ENCODE results near the gene PCBP4.
"Not testable (repeated sequence)": the region's sequence is repeated elsewhere in the genome, so short reads cannot be mapped to it uniquely, and the experiment has no call there.

The PCBP4 gene

DNA sequence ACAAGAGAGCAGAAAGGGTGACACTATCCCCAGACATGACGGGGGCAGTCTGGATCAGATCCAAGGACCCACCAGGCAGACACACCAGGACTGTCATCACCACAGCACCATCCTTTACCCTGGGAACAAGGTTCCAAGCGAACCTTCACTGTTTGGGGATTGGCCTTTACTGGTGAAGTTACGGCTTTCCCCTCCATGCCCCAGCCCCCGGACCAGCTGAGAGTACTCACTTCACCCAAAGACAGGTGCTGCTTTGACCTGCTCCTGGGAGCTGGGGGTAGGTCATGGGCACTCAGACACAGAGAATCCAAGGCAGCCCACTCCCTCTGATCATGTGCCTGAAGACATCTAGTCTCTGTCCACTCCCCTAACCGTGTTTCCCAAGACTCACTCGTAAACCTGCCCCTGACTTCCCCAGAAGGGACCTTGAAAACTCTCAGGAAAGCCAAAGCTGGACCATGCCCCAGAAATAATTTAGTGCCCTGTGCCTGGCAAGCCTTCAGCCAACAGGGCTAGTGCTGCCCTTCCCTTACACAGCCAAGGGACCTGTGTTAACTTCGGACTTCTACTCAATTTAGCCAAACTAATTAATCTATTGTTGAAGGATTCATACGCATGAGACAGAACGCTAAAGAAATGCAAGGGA lies 28.4 kb downstream of the PCBP4 start:
- no peak for DNase-seq (ENCODE audit: low spot score)

DNA sequence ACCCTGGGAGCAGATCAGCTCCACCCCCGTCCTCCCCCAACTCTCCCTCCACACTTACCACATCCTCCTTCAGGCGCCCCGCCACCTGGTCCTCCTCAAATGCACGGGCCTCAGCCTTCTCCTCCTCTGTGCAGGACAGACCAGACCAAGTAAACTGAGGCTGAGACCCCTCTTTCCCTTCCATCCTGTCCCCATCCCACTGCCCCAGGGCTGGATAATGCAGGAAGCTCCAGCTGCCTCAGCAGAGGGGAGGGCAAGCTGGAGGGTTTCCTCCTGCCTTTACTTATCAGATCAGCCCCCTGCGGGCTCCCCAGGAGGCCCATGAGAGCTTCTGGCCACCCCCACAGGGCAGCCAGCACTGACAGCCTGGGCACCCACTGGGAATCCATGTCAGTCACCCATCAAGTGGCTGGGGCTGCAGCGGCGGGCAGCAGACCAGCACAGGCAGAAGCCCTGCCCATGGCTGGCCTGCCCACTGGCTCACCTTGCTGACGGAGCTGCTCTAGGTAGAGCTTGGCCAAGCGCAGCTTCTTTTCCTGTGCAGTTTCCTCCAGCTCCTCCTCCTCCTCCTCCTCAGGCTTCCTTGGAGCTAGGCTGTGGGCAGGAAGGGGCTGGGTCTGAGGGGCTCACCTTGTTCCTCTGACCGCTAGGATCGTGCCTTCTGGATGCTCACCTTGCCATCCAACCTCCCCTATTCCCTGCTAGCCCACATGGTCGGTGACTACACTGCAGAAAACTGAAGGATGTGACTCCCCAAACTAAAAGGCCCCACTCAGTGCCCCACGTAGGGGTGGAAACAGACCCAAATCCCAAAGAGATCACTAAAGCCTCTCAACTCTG lies 29.4 kb downstream of the PCBP4 start:
- no peak for DNase-seq (ENCODE audit: low spot score)

DNA sequence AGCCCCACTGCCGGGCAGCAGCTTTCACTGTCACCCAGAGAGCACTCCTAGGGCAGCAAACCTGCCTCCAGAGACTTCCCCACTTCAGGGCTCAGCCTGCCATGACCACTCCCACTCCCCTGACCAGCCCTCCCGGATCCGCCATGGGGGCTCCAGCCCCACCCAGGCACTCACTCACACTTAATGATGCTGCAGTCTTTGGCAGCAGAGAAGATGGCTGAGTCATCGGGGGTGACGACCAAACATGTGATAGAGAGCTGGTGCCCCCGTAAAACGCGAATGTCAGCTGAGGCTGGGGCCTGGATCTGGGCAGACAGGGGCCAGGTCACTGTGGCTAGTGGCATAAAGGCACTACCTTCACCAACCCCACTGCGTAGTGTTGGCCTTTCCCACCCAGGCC lies 30.2 kb downstream of the PCBP4 start:
- DNase-seq (ENCODE audit: low spot score): no peak

DNA sequence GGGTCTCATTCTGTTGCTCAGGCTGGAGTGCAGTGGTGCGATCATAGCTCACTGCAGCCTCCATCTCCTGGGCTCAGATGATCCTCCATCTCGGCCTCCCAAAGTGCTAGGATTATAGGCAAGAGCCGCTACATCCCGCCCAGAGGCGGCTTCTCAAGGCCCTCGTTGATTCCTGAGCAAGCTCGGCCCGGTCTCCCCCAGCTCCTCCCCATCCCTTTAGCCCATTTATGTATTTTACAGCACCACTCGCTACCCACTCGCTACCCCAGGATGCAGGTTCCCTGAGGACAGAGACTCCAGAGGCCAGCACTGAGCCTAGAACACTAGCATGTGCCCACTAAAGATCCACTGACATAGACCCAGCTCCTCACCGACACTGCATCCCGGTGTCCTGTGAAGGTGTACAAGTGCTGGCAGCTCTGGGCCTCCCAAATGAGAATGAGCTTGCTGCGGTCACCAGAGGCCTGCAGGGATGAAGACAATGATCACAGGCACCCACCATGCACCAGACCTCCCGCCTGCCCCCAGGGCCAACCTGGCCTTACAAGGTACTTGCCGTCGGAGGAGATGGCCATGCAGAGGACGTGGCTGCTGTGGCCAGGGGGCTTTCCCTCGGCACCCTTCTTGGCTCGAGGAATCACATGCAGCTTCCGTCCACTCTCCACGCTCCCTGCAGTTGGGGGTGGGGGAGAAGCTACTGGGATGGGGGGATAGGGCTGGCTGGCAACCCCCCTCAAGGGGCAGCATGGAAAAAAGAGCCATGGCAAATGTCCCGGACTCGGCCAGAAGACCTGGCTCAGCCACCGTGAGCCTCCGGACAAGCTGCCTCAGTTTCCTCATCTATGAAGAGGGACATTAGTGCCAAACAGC lies 31.1 kb downstream of the PCBP4 start:
- DNase-seq (ENCODE audit: low spot score): no peak

DNA sequence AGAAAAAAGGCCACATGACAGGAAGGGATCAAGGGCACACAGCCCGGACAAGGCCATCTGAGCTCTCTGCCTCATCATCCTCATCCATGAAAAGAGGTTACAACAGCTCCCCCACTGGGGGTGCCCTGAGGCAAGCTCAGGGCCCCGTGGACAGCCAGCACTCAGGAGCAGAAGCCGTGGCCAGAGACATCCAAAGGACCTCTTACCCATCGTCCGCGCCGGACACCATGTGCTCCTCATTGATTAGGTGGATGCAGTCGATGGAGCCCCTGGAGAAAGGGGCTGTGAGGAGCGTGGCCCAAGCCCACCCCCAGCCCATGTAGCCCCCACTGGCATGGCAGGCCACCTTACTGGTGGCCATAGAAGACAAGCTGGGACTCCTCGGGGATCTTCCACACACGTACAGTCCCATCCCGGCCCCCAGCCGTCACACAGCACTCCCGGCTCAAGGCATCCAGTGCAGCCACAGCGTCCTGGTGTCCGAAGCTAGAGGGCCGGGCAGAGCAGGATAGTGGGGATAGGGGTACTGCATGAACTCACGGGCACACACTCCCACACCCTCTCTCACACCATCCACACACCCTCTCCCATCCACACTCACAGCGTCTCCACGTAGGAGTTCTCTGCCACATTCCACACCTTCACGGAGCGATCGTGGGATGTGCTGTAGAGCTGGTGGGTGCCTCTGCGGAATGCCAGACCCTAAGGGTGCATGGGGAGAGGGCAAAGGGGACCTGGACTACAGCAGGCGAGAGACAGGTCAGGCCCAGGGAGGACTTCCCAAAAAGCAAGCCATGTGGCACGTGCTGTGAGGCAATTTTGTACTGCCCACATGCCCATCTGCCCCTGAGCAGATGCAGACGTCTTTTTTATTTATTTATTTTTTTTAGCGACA lies 32.0 kb downstream of the PCBP4 start:
- DNase-seq (ENCODE audit: low spot score): no peak

DNA sequence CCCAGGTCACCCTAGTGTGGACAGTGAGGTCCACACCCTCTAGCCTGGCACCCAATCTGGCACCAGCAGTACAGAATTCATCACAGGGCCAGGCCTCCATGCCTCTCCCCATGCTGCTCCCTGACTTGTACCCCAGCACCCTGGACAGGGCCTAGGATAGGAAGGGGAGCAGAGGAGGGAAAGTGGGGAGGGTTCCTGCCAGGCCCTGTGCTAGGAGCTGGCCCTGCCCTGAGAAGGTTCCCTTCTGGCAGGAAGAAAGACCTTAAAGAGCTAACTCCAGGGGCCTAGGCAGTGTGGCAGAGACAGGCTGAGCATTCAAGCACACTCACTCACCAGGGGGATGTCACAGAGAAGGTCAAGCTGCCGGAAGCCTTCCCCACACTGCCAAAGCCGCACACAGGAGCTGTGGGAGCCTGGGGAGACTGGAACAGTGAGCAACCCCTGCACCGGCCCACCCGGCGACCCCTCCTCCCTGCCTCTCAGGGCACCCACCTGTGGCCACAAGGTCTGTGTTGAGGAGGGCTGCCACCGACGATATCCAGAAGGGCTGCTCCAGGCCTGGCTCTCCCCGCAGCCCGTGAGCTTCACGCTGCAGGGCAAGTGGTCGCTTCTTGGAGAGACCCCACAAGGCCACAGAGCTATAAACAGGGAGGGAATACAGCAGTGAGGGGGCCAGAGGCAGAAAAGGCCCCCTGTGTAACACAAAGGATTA lies 33.0 kb downstream of the PCBP4 start:
- DNase-seq (ENCODE audit: low spot score): no peak

DNA sequence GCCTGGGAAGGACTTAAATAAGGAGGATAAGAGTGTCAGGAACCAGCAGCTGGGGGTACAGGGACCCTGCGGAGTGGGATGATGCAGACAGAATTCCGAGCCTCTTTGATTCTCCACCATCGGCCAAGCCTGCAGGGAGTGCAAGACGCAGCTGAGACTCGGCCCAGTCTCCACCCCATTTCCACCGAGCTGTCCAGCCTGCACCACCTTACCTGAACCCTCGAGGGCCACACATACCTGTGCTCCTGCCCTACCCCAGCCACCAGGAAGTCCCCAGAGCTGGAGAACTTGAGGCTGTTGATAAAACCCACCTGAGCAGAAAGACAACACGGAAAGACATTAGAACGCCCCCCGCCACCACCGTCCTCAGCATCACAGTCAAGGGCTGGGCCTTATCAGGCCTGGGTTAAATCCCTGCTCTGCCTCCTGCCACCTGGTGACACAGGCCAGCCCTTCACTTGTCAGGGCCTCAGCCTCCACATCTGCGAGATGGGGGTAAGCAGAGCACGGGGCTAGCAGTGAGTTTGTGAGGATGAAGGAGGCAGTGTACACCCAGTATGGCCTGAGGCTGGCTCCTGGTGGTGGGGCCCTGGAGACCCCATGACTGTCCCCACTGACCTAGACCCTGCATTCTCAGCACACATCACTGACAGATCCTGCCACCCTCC lies 33.6 kb downstream of the PCBP4 start:
- DNase-seq (ENCODE audit: low spot score): no peak

DNA sequence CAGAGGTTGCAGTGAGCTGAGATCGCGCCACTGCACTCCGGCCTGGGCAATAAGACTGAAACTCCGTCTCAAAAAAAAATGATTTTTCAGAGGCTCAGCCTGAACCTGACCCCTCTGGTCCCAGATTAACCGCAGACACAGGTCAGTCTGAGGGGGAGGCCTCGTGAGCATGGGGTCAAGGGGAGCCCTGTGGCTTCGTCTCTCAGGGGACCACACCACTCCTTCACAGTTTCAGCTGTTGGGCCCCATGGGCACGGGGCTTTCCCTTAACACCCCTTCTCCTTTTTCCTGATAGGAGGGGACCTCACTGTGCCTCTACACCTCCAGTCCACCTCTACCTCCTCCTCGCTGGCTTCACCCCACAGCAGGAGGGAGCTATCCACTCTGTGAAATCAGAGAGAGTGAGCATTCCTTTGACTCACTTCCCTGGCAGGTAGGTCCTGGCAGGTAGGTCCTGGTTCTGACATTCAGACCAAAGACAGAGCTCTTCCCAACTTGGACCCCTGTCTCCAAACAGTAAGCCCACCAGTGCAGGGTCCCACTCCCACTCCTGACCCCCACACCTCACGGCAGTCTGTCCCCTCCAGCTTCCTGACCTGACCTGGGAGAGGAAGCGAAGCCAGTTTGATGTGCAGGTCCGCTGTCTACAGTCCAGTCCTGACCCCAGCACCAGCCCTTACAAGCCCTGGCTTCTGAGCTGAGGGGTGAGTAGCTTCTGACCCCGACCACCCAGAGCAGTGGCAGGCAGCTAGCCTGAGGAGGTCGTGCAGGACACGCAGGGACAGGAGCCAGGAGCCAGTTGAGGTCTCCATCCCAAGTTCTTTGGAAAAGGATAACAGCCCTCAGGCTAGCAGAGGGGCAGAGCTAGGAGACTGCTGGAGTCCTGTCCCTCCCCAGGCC lies 34.5 kb downstream of the PCBP4 start:
- no peak for DNase-seq (ENCODE audit: low spot score)

DNA sequence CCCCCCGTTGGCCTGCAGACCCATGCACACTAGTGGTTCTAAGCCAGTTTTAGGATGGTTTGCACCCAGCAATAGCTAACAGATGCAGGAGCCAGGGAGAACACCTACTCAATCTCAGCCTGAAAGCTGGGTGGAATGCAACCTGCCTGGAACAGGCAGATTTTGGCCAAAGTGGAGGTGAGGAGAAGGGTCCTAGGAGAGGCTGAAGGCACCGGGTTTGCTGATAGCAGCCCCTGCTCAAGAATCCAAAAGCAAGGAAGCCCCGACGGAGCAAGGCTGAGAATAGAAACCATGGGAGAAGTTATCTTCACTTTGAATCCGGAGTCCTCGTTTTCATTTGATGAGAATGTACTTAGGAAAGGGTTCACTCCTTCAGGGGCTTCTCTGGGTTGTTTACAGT lies 35.5 kb downstream of the PCBP4 start:
- no peak for DNase-seq (ENCODE audit: low spot score)

DNA sequence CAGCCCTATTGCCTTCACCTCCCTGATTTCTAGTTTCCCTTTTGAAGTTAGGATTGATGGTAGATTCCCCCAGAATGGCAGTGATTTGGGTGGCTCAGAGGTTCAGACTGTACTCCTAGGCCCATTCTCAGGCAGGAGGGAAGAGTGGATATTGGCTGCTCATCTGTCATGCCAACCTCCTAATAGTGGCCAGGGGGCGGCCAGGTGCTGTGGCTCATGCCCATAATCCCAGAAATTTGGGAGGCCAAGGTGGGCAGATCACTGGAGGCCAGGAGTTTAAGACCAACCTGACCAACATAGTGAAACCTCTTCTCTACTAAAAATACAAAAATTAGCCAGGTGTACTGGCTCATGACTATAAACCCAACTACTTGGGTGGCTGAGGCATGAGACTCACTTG lies 36.8 kb downstream of the PCBP4 start:
- no peak for DNase-seq (ENCODE audit: low spot score)

DNA sequence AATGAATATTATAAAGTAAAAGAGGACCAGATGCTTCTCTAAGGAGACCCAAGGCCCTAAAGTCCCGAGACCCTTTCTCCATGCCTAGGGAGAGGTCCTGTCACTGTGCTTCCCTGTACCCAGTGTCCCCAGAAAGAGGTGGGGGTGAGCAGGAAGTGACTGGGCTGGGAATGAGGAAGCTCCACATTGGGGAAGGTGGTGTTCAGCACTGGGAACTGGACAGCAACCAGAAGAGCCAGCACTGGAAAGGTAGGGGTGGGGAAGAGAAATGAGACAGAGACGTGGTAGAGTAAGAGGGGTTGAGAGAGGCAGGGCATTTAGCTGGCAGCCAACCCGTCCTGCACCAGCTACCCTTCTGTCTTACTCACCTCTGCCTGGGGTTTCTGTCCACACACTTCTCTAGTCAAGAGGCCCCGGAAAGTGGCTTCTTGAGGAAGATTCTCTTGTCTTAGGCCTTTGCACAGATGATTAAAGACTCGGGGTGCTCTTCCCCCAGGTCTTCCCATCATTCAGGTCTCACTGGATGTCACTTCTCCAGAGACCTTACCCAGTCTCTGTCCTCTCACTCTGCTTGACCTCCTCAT lies 37.7 kb downstream of the PCBP4 start:
- DNase-seq (ENCODE audit: low spot score): no peak

DNA sequence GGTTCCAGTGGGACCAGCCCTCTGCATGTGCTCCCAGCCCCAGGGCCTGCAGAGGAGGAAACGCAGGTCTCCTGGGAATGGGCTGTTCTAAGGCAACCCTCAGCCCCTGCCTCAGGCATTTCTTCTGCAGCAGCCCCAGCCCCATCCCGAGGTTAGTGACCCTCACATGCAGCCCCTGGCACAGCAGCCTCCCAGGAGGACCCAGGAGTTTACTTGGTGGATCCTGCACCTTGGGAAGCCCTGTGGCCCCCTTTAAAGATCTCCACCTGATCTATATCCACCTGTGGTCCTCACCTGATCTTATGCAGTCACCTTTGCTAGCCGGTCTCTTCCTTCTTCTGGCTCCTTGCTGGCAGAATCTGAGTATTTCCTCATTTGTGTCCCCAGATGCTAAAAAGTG lies 38.3 kb downstream of the PCBP4 start:
- DNase-seq (ENCODE audit: low spot score): not testable (repeated sequence)

DNA sequence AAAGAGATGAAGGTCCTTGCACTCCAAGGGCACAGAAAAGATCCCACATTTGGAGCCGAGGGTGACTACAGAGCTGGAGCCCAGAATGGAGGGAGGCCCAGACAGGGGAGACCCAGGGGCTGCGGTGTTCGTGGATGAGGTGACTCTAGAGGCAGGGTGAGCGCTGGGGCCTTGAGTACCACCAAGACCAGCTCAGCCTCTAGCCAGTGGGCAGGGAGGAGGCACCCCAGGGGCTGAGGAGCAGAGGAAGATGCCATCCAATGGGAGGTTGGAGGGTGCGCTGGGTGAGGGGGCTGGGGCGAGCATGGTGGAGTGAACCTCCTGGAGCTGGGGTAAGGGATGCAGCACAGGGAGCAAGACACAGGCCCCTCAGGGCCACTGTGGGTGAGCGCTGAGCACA lies 38.8 kb downstream of the PCBP4 start:
- no peak for DNase-seq (ENCODE audit: low spot score)

DNA sequence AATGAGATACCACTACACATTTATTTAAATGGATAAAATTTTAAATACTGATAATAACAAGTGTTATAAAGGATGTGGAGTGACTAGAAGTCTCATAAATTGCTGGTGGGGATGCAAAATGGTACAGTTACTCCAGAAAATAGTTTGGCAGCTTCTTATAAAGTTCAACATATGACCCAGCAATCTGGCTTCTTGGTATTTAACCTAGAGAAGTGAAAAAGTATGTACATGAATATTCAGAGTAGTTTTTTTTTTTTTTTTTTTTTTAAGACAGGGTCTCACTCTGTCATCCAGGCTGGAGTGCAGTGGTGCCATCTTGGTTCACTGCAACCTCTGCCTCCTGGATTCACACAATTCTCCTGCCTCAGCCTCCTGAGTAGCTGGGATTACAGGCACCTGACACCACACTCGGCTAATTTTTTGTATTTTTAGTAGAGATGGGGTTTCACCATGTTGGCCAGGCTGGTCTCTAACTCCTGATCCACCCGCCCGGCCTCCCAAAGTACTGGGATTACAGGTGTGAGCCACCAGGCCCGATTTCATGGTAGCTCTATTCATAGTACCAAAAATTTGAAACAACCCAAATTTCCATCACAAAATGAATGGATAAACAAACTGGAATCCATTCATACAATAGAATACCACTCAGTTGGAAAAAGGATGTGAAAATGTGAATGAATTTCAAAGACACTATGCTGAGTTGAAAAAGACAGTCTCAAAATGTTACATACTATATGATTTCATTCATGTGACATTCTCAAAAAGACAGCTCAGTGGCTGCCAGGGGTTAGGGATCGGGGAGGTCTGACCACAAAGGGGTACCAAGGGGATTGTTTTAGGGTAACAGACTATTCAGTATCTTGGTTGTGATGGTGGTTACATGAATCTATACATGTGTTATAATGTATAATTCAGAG lies 39.9 kb downstream of the PCBP4 start:
- no peak for DNase-seq (ENCODE audit: low spot score)

DNA sequence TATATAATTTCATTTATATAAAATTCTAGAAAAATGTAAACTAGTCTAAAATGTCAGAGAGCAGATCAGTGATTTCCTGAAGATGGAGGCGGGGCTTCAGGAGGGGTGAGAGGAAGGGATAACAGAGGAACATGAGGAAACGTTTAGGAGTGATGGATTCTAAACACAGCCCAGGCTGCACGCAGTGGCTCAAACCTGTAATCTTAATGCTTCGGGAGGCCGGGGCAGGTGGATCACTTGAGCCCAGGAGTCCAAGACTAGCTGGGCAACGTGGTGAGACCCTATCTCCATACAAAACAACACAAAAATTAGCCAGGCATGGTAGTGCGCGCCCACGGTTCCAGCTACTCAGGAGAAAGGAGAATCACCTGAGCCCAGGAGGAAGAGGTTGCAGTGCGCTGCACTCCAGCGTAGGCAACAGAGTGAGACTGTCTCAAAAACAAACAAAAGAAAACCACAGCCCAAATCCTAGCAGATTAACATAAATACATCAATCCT lies 46.1 kb downstream of the PCBP4 start:
- DNase-seq (ENCODE audit: low spot score): no peak

DNA sequence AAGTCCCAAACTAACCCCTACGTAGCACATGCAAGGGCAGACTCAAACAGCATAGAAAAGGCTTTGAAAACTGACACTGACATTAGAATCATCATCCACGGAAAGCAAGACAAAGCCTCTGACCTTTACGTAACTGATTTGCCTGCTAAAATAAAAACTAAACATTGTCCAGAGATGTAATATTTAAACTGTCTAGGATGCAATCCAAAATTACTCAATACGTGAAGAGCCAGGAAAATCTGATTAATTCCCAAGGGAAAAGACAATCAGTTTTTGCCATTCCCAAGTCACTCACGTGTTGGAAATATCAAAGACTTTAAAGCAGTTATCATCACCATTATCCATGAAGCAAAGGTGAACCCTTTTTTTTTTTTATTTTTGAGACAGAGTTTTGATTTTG lies 50.8 kb downstream of the PCBP4 start:
- no peak for DNase-seq (ENCODE audit: low spot score)

DNA sequence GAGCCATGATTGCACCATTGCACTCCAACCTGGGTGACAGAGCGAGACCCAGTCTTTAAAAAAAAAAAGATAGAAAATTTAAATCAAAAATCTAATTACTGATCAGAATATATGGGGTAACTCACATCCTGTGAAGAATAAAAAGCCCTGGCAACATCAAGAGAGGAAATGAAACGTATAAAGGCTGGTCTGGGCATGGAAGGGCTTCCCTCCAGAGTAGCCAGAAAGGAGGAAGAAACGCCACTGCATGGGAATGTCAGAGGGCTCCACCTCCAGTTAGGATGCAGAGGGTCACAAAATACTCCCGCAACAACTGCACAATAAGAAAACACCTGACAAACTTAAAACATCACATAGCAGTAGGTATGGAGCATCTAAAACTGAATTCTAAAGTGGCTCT lies 59.2 kb downstream of the PCBP4 start:
- no peak for DNase-seq (ENCODE audit: low spot score)
